Prostate gland (tissue), 2 donors: Measurements from ENCODE around the gene CALHM3. TPM values are rescaled to one million over a fixed set of nuclear protein-coding genes. Genes with fewer than 3 reads are reported as not detected.

ENCODE experiments used
- DNase-seq: peaks from one replicate; pipeline ENCODE4 v3.0.0-alpha.2; 2019; ENCODE audit warnings: low spot score
- H3K27ac ChIP-seq, 2 donors: fragments of 200-600 bp; sonication (generic); 2 replicates each; pipeline ENCODE4 v1.5.1; 2017 to 2019
- H3K27me3 ChIP-seq: fragments of 200-600 bp; sonication (generic); replicated peaks from 2 replicates; pipeline ENCODE4 v1.5.1; 2019; ENCODE audit not compliant: insufficient read depth
- H3K36me3 ChIP-seq, 2 donors: fragments of 200-600 bp; sonication (generic); 1 replicate in 1 of 2; 2 replicates in 1 of 2; pipeline versions ENCODE4 v1.5.1 to v1.8.1; 2017 to 2019
- H3K4me1 ChIP-seq: fragments of 200-600 bp; sonication (generic); replicated peaks from 2 replicates; pipeline ENCODE4 v1.5.1; 2019
- H3K4me3 ChIP-seq, 2 donors: fragments of 200-600 bp; sonication (generic); 2 replicates each; pipeline ENCODE4 v1.5.1; 2017 to 2019
- H3K9me3 ChIP-seq: fragments of 200-600 bp; sonication (generic); 2 replicates; pipeline ENCODE4 v1.5.1; 2017
- POLR2A ChIP-seq: fragments of 450-650 bp; IDR thresholded peaks from one replicate; pipeline ENCODE4 v1.6.1; 2016; ENCODE audit warnings: antibody characterized with exemption, mild to moderate bottlenecking
- POLR2AphosphoS5 ChIP-seq: sonication (generic); formaldehyde crosslinking; IDR thresholded peaks from one replicate; pipeline ENCODE4 v1.6.1; 2017; ENCODE audit warnings: antibody characterized with exemption
- WGBS: methylation state at CpG from one replicate; pipeline ENCODE4 v1.1.5; 2018; 5-methylcytosine and 5-hydroxymethylcytosine counted together
- intact Hi-C: fragments of 100-400 bp; cut with DNase I; formaldehyde crosslinking; loops from one replicate; pipeline ENCODE4 v1.14.2; 2022
- total RNA-seq, 2 donors: library from RNA; depleted of rRNA; stranded (reverse); fragments of >200 nt; gene quantifications; one replicate each; pipeline ENCODE4 v1.1.0, GENCODE V29; 2016
- TF ChIP-seq, protein P1 (sequence below), 4 experiments: fragments of 200-600 bp in 2 of 4; fragments of 450-650 bp in 2 of 4; sonication (generic) in 2 of 4; IDR thresholded peaks; 1 replicate in 3 of 4; 2 replicates in 1 of 4; pipeline ENCODE4 v1.5.1; 2016 to 2019; ENCODE audit warnings: antibody characterized with exemption in 4 of 4, mild to moderate bottlenecking in 2 of 4, moderate library complexity in 2 of 4

CALHM3 gene
- total RNA-seq, 2 donors from 2014 or later, result 0.51 TPM; not detected in 1

DNA sequence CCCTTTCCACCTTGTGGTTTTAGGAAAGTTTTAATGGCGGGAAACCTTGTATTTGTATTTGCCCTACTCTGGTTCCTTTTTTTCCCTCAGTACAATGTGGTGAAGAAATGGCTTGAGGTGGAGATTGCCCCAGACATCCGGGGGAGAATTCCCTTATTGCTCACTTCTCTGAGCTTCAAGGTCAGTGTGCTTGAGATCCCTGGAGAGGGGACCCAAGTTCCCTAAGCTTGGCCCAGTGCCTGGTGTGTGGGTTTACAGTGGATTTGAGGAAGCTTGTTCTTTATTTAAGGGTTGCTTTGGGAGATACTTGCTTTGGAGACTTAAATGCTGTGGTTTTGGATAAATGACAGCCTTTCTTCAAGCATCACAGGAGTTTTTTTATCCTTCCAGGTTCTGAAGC, 45.2 kb downstream of the CALHM3 start:
- WGBS, result 88% methylated on average over 2 of the region's 2 CpGs
- Histone ChIP-seq H3K27me3 (no peaks in the 10 kb centered on the region), H3K4me3 (no peak overlapping the region), H3K4me1 (no peaks in the 10 kb centered on the region), H3K9me3 (no peaks in the 10 kb centered on the region), H3K27ac (no peak overlapping the region), H3K36me3 (peaks cover 0 to 19% of the 10 kb centered on the region in 2 donors)
- no peak for DNase-seq
- intact Hi-C loops, result no loop called here
- TF ChIP-seq POLR2AphosphoS5 (no peak), POLR2A (no peak)
- TF ChIP-seq, protein P1, sequence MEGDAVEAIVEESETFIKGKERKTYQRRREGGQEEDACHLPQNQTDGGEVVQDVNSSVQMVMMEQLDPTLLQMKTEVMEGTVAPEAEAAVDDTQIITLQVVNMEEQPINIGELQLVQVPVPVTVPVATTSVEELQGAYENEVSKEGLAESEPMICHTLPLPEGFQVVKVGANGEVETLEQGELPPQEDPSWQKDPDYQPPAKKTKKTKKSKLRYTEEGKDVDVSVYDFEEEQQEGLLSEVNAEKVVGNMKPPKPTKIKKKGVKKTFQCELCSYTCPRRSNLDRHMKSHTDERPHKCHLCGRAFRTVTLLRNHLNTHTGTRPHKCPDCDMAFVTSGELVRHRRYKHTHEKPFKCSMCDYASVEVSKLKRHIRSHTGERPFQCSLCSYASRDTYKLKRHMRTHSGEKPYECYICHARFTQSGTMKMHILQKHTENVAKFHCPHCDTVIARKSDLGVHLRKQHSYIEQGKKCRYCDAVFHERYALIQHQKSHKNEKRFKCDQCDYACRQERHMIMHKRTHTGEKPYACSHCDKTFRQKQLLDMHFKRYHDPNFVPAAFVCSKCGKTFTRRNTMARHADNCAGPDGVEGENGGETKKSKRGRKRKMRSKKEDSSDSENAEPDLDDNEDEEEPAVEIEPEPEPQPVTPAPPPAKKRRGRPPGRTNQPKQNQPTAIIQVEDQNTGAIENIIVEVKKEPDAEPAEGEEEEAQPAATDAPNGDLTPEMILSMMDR (IDR thresholded peaks at IDR 0.05), result no peak

DNA sequence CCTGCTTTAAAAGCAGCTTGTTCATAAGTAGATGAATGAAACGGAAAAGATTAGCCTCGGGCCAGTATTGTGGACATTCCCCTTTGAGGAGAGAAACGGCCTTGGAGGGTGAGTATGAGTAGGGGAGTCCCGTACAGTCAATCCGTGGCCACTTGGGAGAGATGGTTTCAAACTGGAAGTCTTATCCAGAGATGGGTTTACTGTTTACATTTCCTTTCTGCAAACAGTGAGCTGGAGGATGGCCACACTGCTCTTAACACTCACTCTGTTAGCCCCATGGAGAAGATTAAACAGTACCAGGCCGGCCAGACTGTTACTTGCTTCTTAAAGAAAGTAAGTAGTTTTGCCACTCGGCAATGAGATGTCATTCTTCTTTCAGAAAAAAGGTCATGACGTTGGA, 47.1 kb downstream of the CALHM3 start:
- H3K4me1 ChIP-seq, result no peaks in the 10 kb centered on the region
- DNase-seq, result no peak
- no peaks in the 10 kb centered on the region for H3K27me3 ChIP-seq
- no peak overlapping the region for H3K4me3 ChIP-seq
- no peak overlapping the region for H3K27ac ChIP-seq
- peaks cover 0 to 6% of the 10 kb centered on the region in 2 donors for H3K36me3 ChIP-seq
- 48% methylated on average over 8 of the region's 8 CpGs for WGBS
- intact Hi-C loops, result no loop called here
- no peaks in the 10 kb centered on the region for H3K9me3 ChIP-seq
- TF ChIP-seq, protein P1 (IDR thresholded peaks at IDR 0.05), result no peak
- TF ChIP-seq POLR2A (no peak), POLR2AphosphoS5 (peak; percentile 13)

DNA sequence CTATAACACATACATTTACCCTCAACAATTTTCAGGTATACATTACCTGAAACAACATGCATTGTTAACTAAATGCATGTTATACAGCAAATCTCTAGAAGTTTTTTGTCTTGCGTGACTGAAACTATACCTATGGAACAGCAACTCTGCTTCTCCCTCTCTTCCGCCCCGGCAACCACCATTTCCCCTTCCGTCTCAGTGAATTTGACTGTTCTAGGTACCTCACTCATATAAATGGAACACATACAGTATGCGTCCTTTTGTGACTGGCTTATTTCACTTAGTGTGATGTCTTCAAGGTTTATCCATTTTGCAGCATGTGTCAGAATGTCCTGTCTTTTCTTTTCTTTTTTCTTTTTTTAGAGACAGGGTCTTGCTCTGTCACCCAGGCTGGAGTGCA, 49.4 kb downstream of the CALHM3 start:
- Histone ChIP-seq H3K36me3 (peaks cover 2 to 10% of the 10 kb centered on the region in 2 donors), H3K27me3 (no peaks in the 10 kb centered on the region), H3K27ac (no peak overlapping the region), H3K9me3 (no peaks in the 10 kb centered on the region), H3K4me3 (no peak overlapping the region), H3K4me1 (no peaks in the 10 kb centered on the region)
- TF ChIP-seq POLR2AphosphoS5, result no peak
- intact Hi-C loops, result no loop called here
- WGBS, result 93% methylated on average over 5 of the region's 5 CpGs
- no peak for DNase-seq

DNA sequence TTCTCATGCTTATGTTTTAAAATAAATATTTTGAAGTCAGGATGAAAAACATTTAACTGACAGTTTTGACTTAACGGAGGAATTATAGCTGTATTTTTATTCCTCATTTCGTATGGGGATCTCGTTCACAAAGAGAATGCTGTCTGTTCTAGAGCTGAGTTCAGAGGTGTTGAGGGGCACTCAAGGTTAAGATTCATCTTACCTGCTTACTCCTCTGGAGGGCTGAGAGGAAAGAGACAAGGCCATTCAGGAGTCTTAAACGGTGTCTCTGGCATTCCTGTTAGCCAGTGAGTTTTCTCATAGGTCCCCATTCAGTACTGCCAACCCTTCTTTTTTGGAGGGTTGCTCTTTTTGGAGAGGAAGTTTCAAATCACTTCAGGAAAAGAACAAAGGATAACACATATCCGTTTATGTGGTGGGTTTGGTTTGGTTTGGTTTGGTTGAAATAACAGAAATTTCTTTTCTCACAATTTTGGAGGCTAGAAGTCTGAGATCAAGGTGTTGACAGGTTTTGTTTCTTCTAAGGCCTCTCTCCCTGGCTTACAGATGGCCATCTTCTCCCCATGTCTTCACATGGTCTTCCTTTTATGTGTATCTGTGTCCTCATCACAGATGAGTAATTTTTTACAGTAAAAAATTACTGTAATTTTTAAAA, 49.9 kb downstream of the CALHM3 start:
- Histone ChIP-seq H3K27me3 (no peaks in the 10 kb centered on the region), H3K27ac (no peak overlapping the region), H3K4me3 (no peak overlapping the region), H3K36me3 (peaks cover 3 to 8% of the 10 kb centered on the region in 2 donors), H3K4me1 (no peaks in the 10 kb centered on the region), H3K9me3 (no peaks in the 10 kb centered on the region)
- WGBS, result 74% methylated on average over 5 of the region's 5 CpGs
- DNase-seq, result no peak
- no peak for TF ChIP-seq POLR2A
- no peak for TF ChIP-seq POLR2AphosphoS5
- TF ChIP-seq, protein P1 (IDR thresholded peaks at IDR 0.05), result no peak
- intact Hi-C loops, result no loop called here

DNA sequence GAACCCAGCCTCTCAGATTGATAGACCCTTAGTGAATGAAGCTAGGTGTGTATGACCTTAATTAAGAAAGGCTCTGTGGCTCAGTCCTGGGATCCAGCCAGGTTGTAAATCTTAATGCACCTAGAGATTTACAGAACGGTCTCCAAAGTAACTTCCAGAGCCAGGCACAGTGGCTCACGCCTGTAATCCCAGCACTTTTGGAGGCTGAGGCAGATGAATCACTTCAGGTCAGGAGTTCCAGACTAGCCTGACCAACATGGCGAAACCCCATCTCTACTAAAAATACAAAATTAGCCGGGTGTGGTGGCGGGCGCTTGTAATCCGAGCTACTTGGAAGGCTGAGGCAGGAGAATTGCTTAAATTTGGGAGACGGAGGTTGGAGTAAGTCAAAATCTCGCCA, 51.2 kb downstream of the CALHM3 start:
- TF ChIP-seq, protein P1 (IDR thresholded peaks at IDR 0.05), result no peak
- no peak for TF ChIP-seq POLR2A
- TF ChIP-seq POLR2AphosphoS5, result no peak
- intact Hi-C loops, result no loop called here
- H3K27me3 ChIP-seq, result no peaks in the 10 kb centered on the region
- no peak overlapping the region for H3K27ac ChIP-seq
- no peak for DNase-seq
- WGBS, result 75% methylated on average over 9 of the region's 9 CpGs
- peaks cover 3 to 19% of the 10 kb centered on the region in 2 donors for H3K36me3 ChIP-seq
- no peak overlapping the region for H3K4me3 ChIP-seq
- no peaks in the 10 kb centered on the region for H3K9me3 ChIP-seq
- H3K4me1 ChIP-seq, result no peaks in the 10 kb centered on the region
